ENCODE data around the gene HRH2. TPM values are rescaled to one million over a fixed set of nuclear protein-coding genes. Genes with fewer than 3 reads are reported as not detected.

Gene HRH2
- total and polyA plus RNA-seq, 2 donors (not counting 1 experiment from before 2014, with no cell fraction given) = 0.46 TPM; not detected in 1

GRCh38 chr5:175750511-175750931 lies 92.7 kb downstream of the HRH2 start:
- intact Hi-C loops (cut with micrococcal nuclease) = no loop called here
- ATAC-seq (ENCODE audit: low read depth) = no peak
- Histone ChIP-seq H3K4me2 (replicated peaks; ENCODE audit: low read depth, low read length, poor library complexity, severe bottlenecking) (no peak overlapping the region), H3K9ac (ENCODE audit: low read length) (no peak overlapping the region), H4K20me1 (ENCODE audit: control insufficient read depth, insufficient read depth, low read length, poor library complexity, severe bottlenecking) (no peaks in the 10 kb centered on the region), H3K27ac (ENCODE audit: low read length in 2 of 2) (no peak overlapping the region), H2AFZ (ENCODE audit: insufficient read depth, low read depth, low read length, poor library complexity, severe bottlenecking) (no peak overlapping the region), H3K4me3 (ENCODE audit: control extremely low read depth in 1 of 5, extremely low read depth in 1 of 5, insufficient read depth in 1 of 5, low read depth in 2 of 5, low read length in 4 of 5) (no peak overlapping the region), H3K79me2 (ENCODE audit: control insufficient read depth, insufficient read depth, low read length) (no peaks in the 10 kb centered on the region), H3K36me3 (replicated peaks in 1 of 2; ENCODE audit: control extremely low read depth in 1 of 2, control insufficient read depth in 1 of 2, extremely low read depth in 1 of 2, insufficient read depth in 2 of 2, low read length in 1 of 2) (no peaks in the 10 kb centered on the region), H3K27me3 (replicated peaks in 1 of 4; ENCODE audit: control extremely low read depth in 1 of 4, control insufficient read depth in 3 of 4, insufficient read depth in 4 of 4, low read length in 3 of 4) (peaks cover 0 to 24% (median 6%) of the 10 kb centered on the region in 4 experiments), H3K4me1 (ENCODE audit: control insufficient read depth in 2 of 2, insufficient read depth in 2 of 2, low read length in 2 of 2) (no peaks in the 10 kb centered on the region), H3K9me3 (ENCODE audit: control extremely low read depth in 1 of 3, control insufficient read depth in 2 of 3, insufficient read depth in 1 of 3, low read length in 2 of 3) (no peaks in the 10 kb centered on the region)
- ChIA-PET POLR2A (no interaction called here), CTCF (no interaction called here)
- no peak for DNase-seq
- 45% methylated on average over 11 of the region's 14 CpGs for WGBS (ENCODE audit: insufficient coverage)
- no peak overlapping the region for H3K27ac Mint-ChIP-seq
- TF ChIP-seq CTCF (IDR thresholded peaks at IDR 0.05) = no peak
- no peak for TF ChIP-seq EZH2 (IDR thresholded peaks at IDR 0.05; ENCODE audit: borderline replicate concordance, insufficient read depth, low read depth, low read length, poor library complexity, severe bottlenecking)
- peaks cover 65% of the 10 kb centered on the region for H3K27me3 Mint-ChIP-seq
- H3K4me1 Mint-ChIP-seq = no peaks in the 10 kb centered on the region
- H3K4me3 Mint-ChIP-seq = no peak overlapping the region
- H3K9me3 Mint-ChIP-seq (ENCODE audit: insufficient read depth) = no peaks in the 10 kb centered on the region

- H3K4me1 Mint-ChIP-seq = no peaks in the 10 kb centered on the region
- no peak for TF ChIP-seq EZH2 (IDR thresholded peaks at IDR 0.05; ENCODE audit: borderline replicate concordance, insufficient read depth, low read depth, low read length, poor library complexity, severe bottlenecking)
- no peak for TF ChIP-seq CTCF (IDR thresholded peaks at IDR 0.05)
These were observed 93.5 kb downstream of the HRH2 start for GRCh38 chr5:175751369-175751768.

More at GRCh38 chr5:175751369-175751768, 93.5 kb downstream of the HRH2 start:
- H3K4me3 ChIP-seq (ENCODE audit: control extremely low read depth in 1 of 5, extremely low read depth in 1 of 5, insufficient read depth in 1 of 5, low read depth in 2 of 5, low read length in 4 of 5) = no peak overlapping the region
- H3K4me2 ChIP-seq (replicated peaks; ENCODE audit: low read depth, low read length, poor library complexity, severe bottlenecking) = no peak overlapping the region
- ChIA-PET POLR2A (no interaction called here), CTCF (no interaction called here)
- Mint-ChIP-seq H3K27ac (no peak overlapping the region), H3K9me3 (ENCODE audit: insufficient read depth) (no peaks in the 10 kb centered on the region), H3K27me3 (peaks cover 65% of the 10 kb centered on the region), H3K4me3 (no peak overlapping the region)
- no peaks in the 10 kb centered on the region for H3K36me3 ChIP-seq (replicated peaks in 1 of 2; ENCODE audit: control extremely low read depth in 1 of 2, control insufficient read depth in 1 of 2, extremely low read depth in 1 of 2, insufficient read depth in 2 of 2, low read length in 1 of 2)
- no peaks in the 10 kb centered on the region for H3K79me2 ChIP-seq (ENCODE audit: control insufficient read depth, insufficient read depth, low read length)
- no peaks in the 10 kb centered on the region for H3K4me1 ChIP-seq (ENCODE audit: control insufficient read depth in 2 of 2, insufficient read depth in 2 of 2, low read length in 2 of 2)
- no peak overlapping the region for H3K27ac ChIP-seq (ENCODE audit: low read length in 2 of 2)
- DNase-seq (no peak), ATAC-seq (ENCODE audit: low read depth) (no peak)
- H3K27me3 ChIP-seq (replicated peaks in 1 of 4; ENCODE audit: control extremely low read depth in 1 of 4, control insufficient read depth in 3 of 4, insufficient read depth in 4 of 4, low read length in 3 of 4) = peaks cover 0 to 22% (median 6%) of the 10 kb centered on the region in 4 experiments
- no peaks in the 10 kb centered on the region for H4K20me1 ChIP-seq (ENCODE audit: control insufficient read depth, insufficient read depth, low read length, poor library complexity, severe bottlenecking)
- no peak overlapping the region for H3K9ac ChIP-seq (ENCODE audit: low read length)
- H3K9me3 ChIP-seq (ENCODE audit: control extremely low read depth in 1 of 3, control insufficient read depth in 2 of 3, insufficient read depth in 1 of 3, low read length in 2 of 3) = no peaks in the 10 kb centered on the region
- no peak overlapping the region for H2AFZ ChIP-seq (ENCODE audit: insufficient read depth, low read depth, low read length, poor library complexity, severe bottlenecking)
- intact Hi-C loops (cut with micrococcal nuclease) = no loop called here
- 93% methylated on average over 5 of the region's 5 CpGs for WGBS (ENCODE audit: insufficient coverage)
